ENCODE results near the gene ELAVL3.

Gene ELAVL3

GRCh38 chr19:11458236-11458900 is 22.5 kb downstream of the ELAVL3 start:
- no peak overlapping the region for H3K27ac ChIP-seq (ENCODE audit: low read length, poor library complexity, severe bottlenecking)
- peak overlapping the region; percentile 48 for H4K91ac ChIP-seq (ENCODE audit: low read length)
- H3K14ac ChIP-seq (ENCODE audit: low read length in 2 of 2), result no peak overlapping the region
- no peaks in the 10 kb centered on the region for H3K9me3 ChIP-seq (ENCODE audit: control insufficient read depth, low read length)
- no peak overlapping the region for H3K4ac ChIP-seq (ENCODE audit: low read depth in 1 of 2, low read length in 2 of 2)
- H3K27me3 ChIP-seq (ENCODE audit: control insufficient read depth in 1 of 2, insufficient read depth in 1 of 2, low read length in 2 of 2), result peaks cover 4 to 21% of the 10 kb centered on the region in 2 experiments
- no peak overlapping the region for H2BK15ac ChIP-seq (ENCODE audit: low read depth, poor library complexity, severe bottlenecking)
- H3K4me1 ChIP-seq (ENCODE audit: control insufficient read depth, insufficient read depth, low read depth, low read length), result peaks cover 9% of the 10 kb centered on the region
- no peak overlapping the region for H3K4me3 ChIP-seq (ENCODE audit: insufficient read depth in 1 of 2, low read depth in 1 of 2, low read length in 2 of 2)
- no peak overlapping the region for H2AFZ ChIP-seq (ENCODE audit: low read depth, low read length)
- H3K36me3 ChIP-seq (ENCODE audit: control insufficient read depth in 1 of 2, insufficient read depth in 2 of 2, low read depth in 1 of 2, low read length in 2 of 2), result no peaks in the 10 kb centered on the region
- DNase-seq, result no peak
- no peak overlapping the region for H2BK5ac ChIP-seq (ENCODE audit: low read depth, low read length, poor library complexity, severe bottlenecking)
- H3K79me1 ChIP-seq (replicated peaks; ENCODE audit: low read length, poor library complexity, severe bottlenecking), result no peaks in the 10 kb centered on the region
- H3K23ac ChIP-seq (ENCODE audit: low read length in 2 of 2), result peak overlapping the region in 1 of 2 experiments; percentile 24
- no peak overlapping the region for H2BK120ac ChIP-seq (ENCODE audit: low read depth, low read length)
- no peak overlapping the region for H2BK12ac ChIP-seq (ENCODE audit: low read length in 2 of 2)
- 93% methylated on average over 19 of the region's 19 CpGs for WGBS
- H4K8ac ChIP-seq (ENCODE audit: low read length), result no peak overlapping the region
- no peak overlapping the region for H2AK5ac ChIP-seq (ENCODE audit: low read length, severe bottlenecking)
- no peak overlapping the region for H3K4me2 ChIP-seq (ENCODE audit: low read length, poor library complexity, severe bottlenecking)
- no peak overlapping the region for H3K18ac ChIP-seq (ENCODE audit: low read depth in 1 of 2, low read length in 2 of 2)
- H3K9ac ChIP-seq (ENCODE audit: low read length), result no peak overlapping the region

DNA sequence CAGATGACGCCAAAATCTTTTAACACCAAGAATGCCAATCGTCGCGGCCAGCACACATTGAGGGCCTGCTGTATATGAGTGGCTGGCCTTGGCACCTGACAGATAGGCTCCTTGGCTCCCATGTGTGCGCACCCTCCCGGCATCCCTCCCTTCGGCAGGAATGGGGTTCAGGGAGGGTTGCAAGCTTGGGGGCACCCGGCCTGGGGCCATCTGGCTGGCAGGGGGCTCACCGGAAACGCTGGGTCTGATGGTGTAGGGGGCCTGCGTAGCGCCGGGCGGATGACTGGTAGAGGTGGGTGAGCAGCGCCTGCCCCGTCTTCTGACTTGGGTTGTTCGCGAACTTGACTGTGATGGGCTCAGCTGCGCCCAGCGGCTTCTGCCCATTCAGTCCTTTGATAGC is 23.0 kb downstream of the ELAVL3 start:
- no peak overlapping the region for H2BK120ac ChIP-seq (ENCODE audit: low read depth, low read length)
- no peaks in the 10 kb centered on the region for H3K9me3 ChIP-seq (ENCODE audit: control insufficient read depth, low read length)
- DNase-seq, result no peak
- peak overlapping the region; percentile 48 for H4K91ac ChIP-seq (ENCODE audit: low read length)
- no peak overlapping the region for H4K8ac ChIP-seq (ENCODE audit: low read length)
- peaks cover 4 to 17% of the 10 kb centered on the region in 2 experiments for H3K27me3 ChIP-seq (ENCODE audit: control insufficient read depth in 1 of 2, insufficient read depth in 1 of 2, low read length in 2 of 2)
- no peak overlapping the region for H3K4me2 ChIP-seq (ENCODE audit: low read length, poor library complexity, severe bottlenecking)
- H2AK5ac ChIP-seq (ENCODE audit: low read length, severe bottlenecking), result no peak overlapping the region
- H3K23ac ChIP-seq (ENCODE audit: low read length in 2 of 2), result no peak overlapping the region
- no peak overlapping the region for H2BK12ac ChIP-seq (ENCODE audit: low read length in 2 of 2)
- no peak overlapping the region for H2BK5ac ChIP-seq (ENCODE audit: low read depth, low read length, poor library complexity, severe bottlenecking)
- H3K27ac ChIP-seq (ENCODE audit: low read length, poor library complexity, severe bottlenecking), result no peak overlapping the region
- WGBS, result 88% methylated on average over 20 of the region's 20 CpGs
- peaks cover 0 to 3% of the 10 kb centered on the region in 2 experiments for H3K36me3 ChIP-seq (ENCODE audit: control insufficient read depth in 1 of 2, insufficient read depth in 2 of 2, low read depth in 1 of 2, low read length in 2 of 2)
- no peak overlapping the region for H3K9ac ChIP-seq (ENCODE audit: low read length)
- no peak overlapping the region for H3K4me3 ChIP-seq (ENCODE audit: insufficient read depth in 1 of 2, low read depth in 1 of 2, low read length in 2 of 2)
- H3K4ac ChIP-seq (ENCODE audit: low read depth in 1 of 2, low read length in 2 of 2), result no peak overlapping the region
- no peaks in the 10 kb centered on the region for H3K79me1 ChIP-seq (replicated peaks; ENCODE audit: low read length, poor library complexity, severe bottlenecking)
- no peak overlapping the region for H2BK15ac ChIP-seq (ENCODE audit: low read depth, poor library complexity, severe bottlenecking)
- H3K4me1 ChIP-seq (ENCODE audit: control insufficient read depth, insufficient read depth, low read depth, low read length), result peaks cover 9% of the 10 kb centered on the region
- peak overlapping the region in 1 of 2 experiments; percentile 2 for H3K18ac ChIP-seq (ENCODE audit: low read depth in 1 of 2, low read length in 2 of 2)
- no peak overlapping the region for H2AFZ ChIP-seq (ENCODE audit: low read depth, low read length)
- peak overlapping the region in 1 of 2 experiments; percentile 15 for H3K14ac ChIP-seq (ENCODE audit: low read length in 2 of 2)

DNA sequence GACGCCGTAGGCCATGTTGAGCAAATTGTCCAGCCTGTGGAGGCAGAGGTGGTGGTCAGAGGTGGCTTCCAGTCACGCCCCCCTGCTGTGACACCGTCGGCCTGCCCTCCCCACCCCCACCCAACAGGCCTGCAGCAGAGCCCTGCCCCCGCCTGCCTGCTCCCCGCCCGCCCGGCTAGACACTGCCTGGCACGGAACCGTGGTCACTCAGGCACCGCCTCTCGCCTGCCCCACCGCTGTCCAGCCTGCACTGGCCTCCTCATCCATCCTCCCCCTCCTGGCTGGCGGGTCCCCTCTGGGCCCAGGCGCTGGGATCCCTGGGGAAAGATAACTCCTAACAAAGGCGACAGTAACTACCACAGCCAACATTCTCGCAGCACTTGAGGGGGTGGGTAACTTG is 23.7 kb downstream of the ELAVL3 start:
- 62% methylated on average over 16 of the region's 18 CpGs for WGBS
- no peak overlapping the region for H2BK120ac ChIP-seq (ENCODE audit: low read depth, low read length)
- H2AK5ac ChIP-seq (ENCODE audit: low read length, severe bottlenecking), result no peak overlapping the region
- no peaks in the 10 kb centered on the region for H3K79me1 ChIP-seq (replicated peaks; ENCODE audit: low read length, poor library complexity, severe bottlenecking)
- no peak overlapping the region for H2BK5ac ChIP-seq (ENCODE audit: low read depth, low read length, poor library complexity, severe bottlenecking)
- H2AFZ ChIP-seq (ENCODE audit: low read depth, low read length), result no peak overlapping the region
- no peak overlapping the region for H2BK15ac ChIP-seq (ENCODE audit: low read depth, poor library complexity, severe bottlenecking)
- no peak overlapping the region for H3K27ac ChIP-seq (ENCODE audit: low read length, poor library complexity, severe bottlenecking)
- H3K4me3 ChIP-seq (ENCODE audit: insufficient read depth in 1 of 2, low read depth in 1 of 2, low read length in 2 of 2), result peak overlapping the region in 1 of 2 experiments; percentile 22
- no peak for DNase-seq
- H3K9ac ChIP-seq (ENCODE audit: low read length), result no peak overlapping the region
- no peak overlapping the region for H3K18ac ChIP-seq (ENCODE audit: low read depth in 1 of 2, low read length in 2 of 2)
- no peak overlapping the region for H3K4ac ChIP-seq (ENCODE audit: low read depth in 1 of 2, low read length in 2 of 2)
- H3K4me2 ChIP-seq (ENCODE audit: low read length, poor library complexity, severe bottlenecking), result no peak overlapping the region
- peaks cover 9% of the 10 kb centered on the region for H3K4me1 ChIP-seq (ENCODE audit: control insufficient read depth, insufficient read depth, low read depth, low read length)
- no peak overlapping the region for H2BK12ac ChIP-seq (ENCODE audit: low read length in 2 of 2)
- peak overlapping the region in 1 of 2 experiments; percentile 71 for H3K14ac ChIP-seq (ENCODE audit: low read length in 2 of 2)
- H3K9me3 ChIP-seq (ENCODE audit: control insufficient read depth, low read length), result no peaks in the 10 kb centered on the region
- H3K27me3 ChIP-seq (ENCODE audit: control insufficient read depth in 1 of 2, insufficient read depth in 1 of 2, low read length in 2 of 2), result peaks cover 4 to 17% of the 10 kb centered on the region in 2 experiments
- H4K91ac ChIP-seq (ENCODE audit: low read length), result no peak overlapping the region
- H3K23ac ChIP-seq (ENCODE audit: low read length in 2 of 2), result no peak overlapping the region
- peaks cover 0 to 4% of the 10 kb centered on the region in 2 experiments for H3K36me3 ChIP-seq (ENCODE audit: control insufficient read depth in 1 of 2, insufficient read depth in 2 of 2, low read depth in 1 of 2, low read length in 2 of 2)
- no peak overlapping the region for H4K8ac ChIP-seq (ENCODE audit: low read length)

DNA sequence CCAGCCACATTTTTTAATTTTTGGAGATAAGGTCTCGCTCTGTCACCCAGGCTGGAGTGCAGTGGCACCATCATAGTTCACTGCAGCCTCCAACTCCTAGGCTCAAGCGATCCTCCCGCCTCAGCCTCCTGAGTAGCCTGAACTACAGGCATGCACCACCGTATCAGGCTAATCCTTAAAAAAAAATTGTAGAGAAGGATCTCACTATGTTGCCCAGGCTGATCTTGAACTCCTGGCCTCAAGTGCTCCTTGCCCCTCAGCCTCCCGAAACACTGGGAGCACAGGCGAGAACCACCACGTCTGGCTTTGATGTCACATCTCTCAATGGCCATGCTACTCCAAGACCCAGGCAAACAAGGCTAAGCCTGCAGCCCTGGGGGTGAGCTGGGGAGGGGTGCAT is 24.2 kb downstream of the ELAVL3 start:
- Histone ChIP-seq H3K4me2 (ENCODE audit: low read length, poor library complexity, severe bottlenecking) (no peak overlapping the region), H3K79me1 (replicated peaks; ENCODE audit: low read length, poor library complexity, severe bottlenecking) (no peaks in the 10 kb centered on the region), H3K27ac (ENCODE audit: low read length, poor library complexity, severe bottlenecking) (no peak overlapping the region), H3K23ac (ENCODE audit: low read length in 2 of 2) (no peak overlapping the region), H3K18ac (ENCODE audit: low read depth in 1 of 2, low read length in 2 of 2) (no peak overlapping the region), H2BK15ac (ENCODE audit: low read depth, poor library complexity, severe bottlenecking) (no peak overlapping the region), H4K91ac (ENCODE audit: low read length) (no peak overlapping the region), H3K36me3 (ENCODE audit: control insufficient read depth in 1 of 2, insufficient read depth in 2 of 2, low read depth in 1 of 2, low read length in 2 of 2) (peaks cover 0 to 4% of the 10 kb centered on the region in 2 experiments), H4K8ac (ENCODE audit: low read length) (no peak overlapping the region), H3K27me3 (ENCODE audit: control insufficient read depth in 1 of 2, insufficient read depth in 1 of 2, low read length in 2 of 2) (peaks cover 4 to 17% of the 10 kb centered on the region in 2 experiments), H2AFZ (ENCODE audit: low read depth, low read length) (no peak overlapping the region), H2BK5ac (ENCODE audit: low read depth, low read length, poor library complexity, severe bottlenecking) (no peak overlapping the region), H2BK12ac (ENCODE audit: low read length in 2 of 2) (no peak overlapping the region), H3K14ac (ENCODE audit: low read length in 2 of 2) (no peak overlapping the region), H2AK5ac (ENCODE audit: low read length, severe bottlenecking) (no peak overlapping the region), H3K9me3 (ENCODE audit: control insufficient read depth, low read length) (no peaks in the 10 kb centered on the region), H3K4ac (ENCODE audit: low read depth in 1 of 2, low read length in 2 of 2) (no peak overlapping the region), H3K9ac (ENCODE audit: low read length) (no peak overlapping the region), H3K4me1 (ENCODE audit: control insufficient read depth, insufficient read depth, low read depth, low read length) (peaks cover 11% of the 10 kb centered on the region), H2BK120ac (ENCODE audit: low read depth, low read length) (no peak overlapping the region), H3K4me3 (ENCODE audit: insufficient read depth in 1 of 2, low read depth in 1 of 2, low read length in 2 of 2) (no peak overlapping the region)
- no peak for DNase-seq
- WGBS, result 92% methylated on average over 5 of the region's 7 CpGs

All from mesenchymal stem cell (in vitro differentiated cells and primary cell).